Ishikawa (cell line): ENCODE results near the gene DCLK1.

ENCODE experiments used
- CEBPB ChIP-seq: IDR thresholded peaks from 2 replicates; pipeline ENCODE4 v1.6.1; 2012
- CREB1 ChIP-seq: IDR thresholded peaks from 2 replicates; pipeline ENCODE4 v1.6.1; 2012; ENCODE audit warnings: low read depth
- EGR1 ChIP-seq: IDR thresholded peaks from 2 replicates; pipeline ENCODE4 v1.6.1; 2012
- EP300 ChIP-seq: IDR thresholded peaks from 2 replicates; pipeline ENCODE4 v1.6.1; 2012; ENCODE audit warnings: borderline replicate concordance
- FOXM1 ChIP-seq: IDR thresholded peaks from 2 replicates; pipeline ENCODE4 v1.6.1; 2012; ENCODE audit warnings: low read depth, borderline replicate concordance
- MAX ChIP-seq: IDR thresholded peaks from 2 replicates; pipeline ENCODE4 v1.6.1; 2012
- NFIC ChIP-seq: IDR thresholded peaks from 2 replicates; pipeline ENCODE4 v1.6.1; 2012
- RAD21 ChIP-seq: IDR thresholded peaks from 2 replicates; pipeline ENCODE4 v1.6.1; 2012; ENCODE audit warnings: low read depth
- TAF1 ChIP-seq: IDR thresholded peaks from 2 replicates; pipeline ENCODE4 v1.6.1; 2012; ENCODE audit warnings: low read depth, mild to moderate bottlenecking
- TCF12 ChIP-seq: IDR thresholded peaks from 2 replicates; pipeline ENCODE4 v1.6.1; 2012; ENCODE audit warnings: low read depth
- TEAD4 ChIP-seq: IDR thresholded peaks from 2 replicates; pipeline ENCODE4 v1.6.1; 2012
- YY1 ChIP-seq: IDR thresholded peaks from 2 replicates; pipeline ENCODE4 v1.6.1; 2012; ENCODE audit warnings: low read depth
- ZBTB7A ChIP-seq: IDR thresholded peaks from 2 replicates; pipeline ENCODE4 v1.6.1; 2012; ENCODE audit warnings: low read depth
- TF ChIP-seq, protein P1 (sequence below): IDR thresholded peaks from 2 replicates; pipeline ENCODE4 v1.6.1; 2012
- TF ChIP-seq, protein P2 (sequence below): IDR thresholded peaks from 2 replicates; pipeline ENCODE4 v1.6.1; 2012; ENCODE audit warnings: low read depth, mild to moderate bottlenecking

The DCLK1 gene

DNA sequence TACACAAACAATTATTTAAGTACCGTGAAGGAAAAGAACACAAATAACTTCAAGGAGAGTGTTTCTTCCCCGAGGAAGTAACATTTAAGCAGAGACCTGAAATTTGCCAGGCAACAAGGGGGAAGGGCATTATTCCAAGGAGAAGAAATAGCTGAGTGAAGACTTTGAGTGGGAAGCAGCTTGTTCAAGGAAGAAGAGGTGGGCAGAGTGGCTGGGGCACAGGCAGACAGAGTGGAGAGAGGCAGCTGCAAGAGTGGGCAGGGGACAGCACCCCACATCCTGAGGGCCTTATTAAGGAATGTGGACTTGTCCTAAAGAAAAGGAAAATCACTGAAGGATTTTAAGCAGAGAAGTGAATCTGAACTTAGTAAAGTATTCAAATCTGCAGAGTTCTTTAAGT, 4.7 kb upstream of the DCLK1 start:
- TF ChIP-seq, protein P1, sequence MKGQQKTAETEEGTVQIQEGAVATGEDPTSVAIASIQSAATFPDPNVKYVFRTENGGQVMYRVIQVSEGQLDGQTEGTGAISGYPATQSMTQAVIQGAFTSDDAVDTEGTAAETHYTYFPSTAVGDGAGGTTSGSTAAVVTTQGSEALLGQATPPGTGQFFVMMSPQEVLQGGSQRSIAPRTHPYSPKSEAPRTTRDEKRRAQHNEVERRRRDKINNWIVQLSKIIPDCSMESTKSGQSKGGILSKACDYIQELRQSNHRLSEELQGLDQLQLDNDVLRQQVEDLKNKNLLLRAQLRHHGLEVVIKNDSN = no peak
- no peak for TF ChIP-seq TEAD4
- TF ChIP-seq CEBPB = no peak
- TF ChIP-seq EGR1 = no peak
- TF ChIP-seq RAD21 = no peak
- no peak for TF ChIP-seq FOXM1
- no peak for TF ChIP-seq TCF12
- TF ChIP-seq NFIC = no peak
- no peak for TF ChIP-seq YY1
- no peak for TF ChIP-seq MAX
- no peak for TF ChIP-seq EP300
- no peak for TF ChIP-seq CREB1
- TF ChIP-seq TAF1 = no peak
- TF ChIP-seq ZBTB7A = no peak

DNA sequence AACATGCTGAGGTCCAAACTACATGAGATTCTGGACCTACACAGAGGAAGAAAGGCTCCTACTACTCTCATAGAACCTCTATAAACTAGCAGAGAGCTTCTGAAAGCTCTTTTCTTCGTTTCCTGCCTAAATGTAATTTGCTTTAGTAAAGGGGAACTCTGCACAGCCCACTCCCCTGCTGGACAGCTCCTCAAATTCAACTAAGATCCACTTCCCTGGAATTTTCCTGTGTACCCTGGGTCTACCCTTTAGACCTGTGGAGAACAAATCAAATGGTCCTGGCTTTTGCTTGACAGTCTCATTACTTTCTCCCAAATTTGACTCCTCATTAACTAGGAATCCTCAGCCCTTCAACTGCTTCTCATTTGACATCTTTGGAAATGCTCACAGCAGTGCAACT, 3.5 kb upstream of the DCLK1 start:
- no peak for TF ChIP-seq ZBTB7A
- no peak for TF ChIP-seq NFIC
- TF ChIP-seq EP300 = no peak
- no peak for TF ChIP-seq TCF12
- TF ChIP-seq MAX = no peak
- TF ChIP-seq TEAD4 = no peak
- TF ChIP-seq, protein P2, sequence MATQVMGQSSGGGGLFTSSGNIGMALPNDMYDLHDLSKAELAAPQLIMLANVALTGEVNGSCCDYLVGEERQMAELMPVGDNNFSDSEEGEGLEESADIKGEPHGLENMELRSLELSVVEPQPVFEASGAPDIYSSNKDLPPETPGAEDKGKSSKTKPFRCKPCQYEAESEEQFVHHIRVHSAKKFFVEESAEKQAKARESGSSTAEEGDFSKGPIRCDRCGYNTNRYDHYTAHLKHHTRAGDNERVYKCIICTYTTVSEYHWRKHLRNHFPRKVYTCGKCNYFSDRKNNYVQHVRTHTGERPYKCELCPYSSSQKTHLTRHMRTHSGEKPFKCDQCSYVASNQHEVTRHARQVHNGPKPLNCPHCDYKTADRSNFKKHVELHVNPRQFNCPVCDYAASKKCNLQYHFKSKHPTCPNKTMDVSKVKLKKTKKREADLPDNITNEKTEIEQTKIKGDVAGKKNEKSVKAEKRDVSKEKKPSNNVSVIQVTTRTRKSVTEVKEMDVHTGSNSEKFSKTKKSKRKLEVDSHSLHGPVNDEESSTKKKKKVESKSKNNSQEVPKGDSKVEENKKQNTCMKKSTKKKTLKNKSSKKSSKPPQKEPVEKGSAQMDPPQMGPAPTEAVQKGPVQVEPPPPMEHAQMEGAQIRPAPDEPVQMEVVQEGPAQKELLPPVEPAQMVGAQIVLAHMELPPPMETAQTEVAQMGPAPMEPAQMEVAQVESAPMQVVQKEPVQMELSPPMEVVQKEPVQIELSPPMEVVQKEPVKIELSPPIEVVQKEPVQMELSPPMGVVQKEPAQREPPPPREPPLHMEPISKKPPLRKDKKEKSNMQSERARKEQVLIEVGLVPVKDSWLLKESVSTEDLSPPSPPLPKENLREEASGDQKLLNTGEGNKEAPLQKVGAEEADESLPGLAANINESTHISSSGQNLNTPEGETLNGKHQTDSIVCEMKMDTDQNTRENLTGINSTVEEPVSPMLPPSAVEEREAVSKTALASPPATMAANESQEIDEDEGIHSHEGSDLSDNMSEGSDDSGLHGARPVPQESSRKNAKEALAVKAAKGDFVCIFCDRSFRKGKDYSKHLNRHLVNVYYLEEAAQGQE = peak; percentile 70

- no peak for TF ChIP-seq YY1
- no peak for TF ChIP-seq ZBTB7A
- TF ChIP-seq TAF1 = no peak
- TF ChIP-seq CEBPB = no peak
- TF ChIP-seq TEAD4 = no peak
- TF ChIP-seq MAX = no peak
- no peak for TF ChIP-seq CREB1
These were observed 2.9 kb upstream of the DCLK1 start for GRCh38 chr13:36133950-36134626.

DNA sequence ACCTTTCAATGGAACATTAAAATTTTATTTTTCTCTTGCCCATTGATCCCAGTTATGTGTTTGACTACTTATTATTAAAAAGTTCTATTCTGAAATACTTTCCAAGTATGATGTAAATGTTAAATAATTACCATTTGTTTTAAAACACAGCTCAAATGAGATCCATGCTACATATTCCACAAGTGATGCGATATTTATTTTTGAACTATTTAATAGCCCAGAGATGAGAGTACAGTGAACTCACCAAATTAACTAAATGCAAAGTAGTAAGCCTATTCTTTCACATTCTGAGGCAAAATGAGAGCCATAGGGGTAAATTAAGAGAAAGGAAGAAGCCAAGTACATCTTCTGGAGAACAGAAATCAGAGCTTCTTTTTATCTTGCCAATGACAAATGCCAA, 1.2 kb upstream of the DCLK1 start:
- TF ChIP-seq, protein P1 = no peak
- TF ChIP-seq RAD21 = no peak
- no peak for TF ChIP-seq CEBPB
- TF ChIP-seq FOXM1 = no peak
- no peak for TF ChIP-seq YY1
- no peak for TF ChIP-seq EGR1

DNA sequence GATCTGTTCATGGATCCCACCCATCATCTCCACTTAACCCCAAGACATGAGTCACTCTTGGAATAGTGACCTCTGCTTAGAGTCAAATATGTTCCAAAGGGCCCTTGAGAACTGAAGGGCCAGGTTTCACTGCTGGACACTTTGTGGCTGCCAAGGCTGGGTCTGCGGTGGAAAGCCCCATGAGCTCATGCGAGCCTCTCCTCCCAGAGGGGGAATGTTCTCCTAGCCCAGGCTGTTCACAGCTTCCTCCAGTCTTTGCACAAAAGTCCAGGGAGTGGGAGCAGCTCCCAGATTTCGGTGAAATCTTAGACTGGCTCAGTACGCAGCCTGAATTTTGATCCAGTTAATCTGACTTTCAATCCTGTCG, 732 bp upstream of the DCLK1 start:
- TF ChIP-seq TCF12 = no peak
- no peak for TF ChIP-seq TEAD4
- TF ChIP-seq CEBPB = no peak
- TF ChIP-seq, protein P1 = no peak
- no peak for TF ChIP-seq TAF1
- TF ChIP-seq NFIC = no peak
- TF ChIP-seq CREB1 = no peak
- no peak for TF ChIP-seq EGR1
- no peak for TF ChIP-seq YY1
- TF ChIP-seq RAD21 = no peak
- no peak for TF ChIP-seq ZBTB7A

GRCh38 chr13:36130552-36131221, 495 bp downstream of the DCLK1 start:
- TF ChIP-seq TEAD4 (no peak), FOXM1 (no peak), TAF1 (no peak), MAX (no peak), NFIC (no peak), CREB1 (no peak), TCF12 (no peak), RAD21 (no peak), YY1 (no peak)
- TF ChIP-seq, protein P1 = no peak
